WTC11 (cell line): ENCODE data around the gene NCAPH2. TPM values are rescaled to one million over a fixed set of nuclear protein-coding genes. Genes with fewer than 3 reads are reported as not detected.

Experiments used
- ATAC-seq: fragments of 200-7000 bp; cut with Tn5 transposase; 2 replicates; pipeline ENCODE4 v1.10.0; 2021; ENCODE audit warnings: mild to moderate bottlenecking, moderate library complexity
- CTCF ChIA-PET: fragments of 300-600 bp; sonication (Branson Sonifier 250); formaldehyde crosslinking; loops from one replicate; lab custom pipeline; 2021; ENCODE audit warnings: antibody characterized with exemption; lab: Charles Lee
- POLR2A ChIA-PET: fragments of 350-600 bp; sonication (Branson Sonifier 250); formaldehyde crosslinking; loops from one replicate; lab custom pipeline; 2021; ENCODE audit warnings: antibody characterized with exemption; lab: Charles Lee
- DNase-seq: peaks from one replicate; pipeline ENCODE4 v3.0.0; 2021; ENCODE audit warnings: low spot score
- H3K27ac Mint-ChIP-seq: 2 replicates; pipeline ENCODE4 v1.8.0; 2021; ENCODE audit warnings: mixed read lengths
- H3K27me3 Mint-ChIP-seq: 2 replicates; pipeline ENCODE4 v1.8.0; 2021; ENCODE audit warnings: low read depth, mild to moderate bottlenecking, moderate library complexity, mixed read lengths
- H3K36me3 Mint-ChIP-seq: 2 replicates; pipeline ENCODE4 v1.8.0; 2021; ENCODE audit warnings: mixed read lengths
- H3K4me1 Mint-ChIP-seq: 2 replicates; pipeline ENCODE4 v1.8.0; 2022; ENCODE audit warnings: mixed read lengths
- H3K4me3 Mint-ChIP-seq: 2 replicates; pipeline ENCODE4 v1.8.0; 2021; ENCODE audit warnings: mild to moderate bottlenecking, moderate library complexity, mixed read lengths
- H3K9me3 Mint-ChIP-seq: 2 replicates; pipeline ENCODE4 v1.8.0; 2021; ENCODE audit warnings: mixed read lengths
- ARID4B ChIP-seq: sonication (generic); formaldehyde crosslinking; IDR thresholded peaks from 2 replicates; pipeline ENCODE4 v1.8.0; 2023; ENCODE audit warnings: missing genetic modification reagents, mild to moderate bottlenecking, borderline replicate concordance
- ATF1 ChIP-seq: sonication (generic); formaldehyde crosslinking; IDR thresholded peaks from 2 replicates; pipeline ENCODE4 v1.8.1; 2023; ENCODE audit warnings: mild to moderate bottlenecking, moderate library complexity, missing genetic modification reagents
- CREB1 ChIP-seq: sonication (generic); formaldehyde crosslinking; IDR thresholded peaks from 2 replicates; pipeline ENCODE4 v1.8.0; 2023; ENCODE audit warnings: mild to moderate bottlenecking, missing genetic modification reagents
- E2F1 ChIP-seq: sonication (generic); formaldehyde crosslinking; IDR thresholded peaks from 2 replicates; pipeline ENCODE4 v1.8.0; 2022; ENCODE audit warnings: mild to moderate bottlenecking, missing genetic modification reagents
- ERG ChIP-seq: fragments of 250-450 bp; sonication (Bioruptor Pico); IDR thresholded peaks from 2 replicates; pipeline ENCODE4 v1.8.0; 2021; ENCODE audit warnings: mild to moderate bottlenecking
- FOXP1 ChIP-seq: sonication (generic); formaldehyde crosslinking; IDR thresholded peaks from 2 replicates; pipeline ENCODE4 v1.8.0; 2022; ENCODE audit warnings: missing genetic modification reagents, mild to moderate bottlenecking, moderate library complexity, borderline replicate concordance
- HMGXB4 ChIP-seq: sonication (generic); formaldehyde crosslinking; IDR thresholded peaks from 2 replicates; pipeline ENCODE4 v1.8.1; 2023; ENCODE audit warnings: mild to moderate bottlenecking, moderate library complexity, missing genetic modification reagents
- MAX ChIP-seq: sonication (generic); formaldehyde crosslinking; IDR thresholded peaks from 2 replicates; pipeline ENCODE4 v1.8.0; 2022; ENCODE audit warnings: mild to moderate bottlenecking, missing genetic modification reagents
- MYBL2 ChIP-seq: sonication (generic); formaldehyde crosslinking; IDR thresholded peaks from 2 replicates; pipeline ENCODE4 v1.8.1; 2023; ENCODE audit warnings: mild to moderate bottlenecking, moderate library complexity, missing genetic modification reagents
- SMAD3 ChIP-seq: sonication (generic); formaldehyde crosslinking; IDR thresholded peaks from 2 replicates; pipeline ENCODE4 v1.8.0; 2022; ENCODE audit warnings: missing genetic modification reagents, mild to moderate bottlenecking, borderline replicate concordance
- SMAD4 ChIP-seq: sonication (generic); formaldehyde crosslinking; IDR thresholded peaks from 2 replicates; pipeline ENCODE4 v1.8.0; 2022; ENCODE audit warnings: mild to moderate bottlenecking, missing genetic modification reagents
- ZNF138 ChIP-seq: sonication (generic); formaldehyde crosslinking; conservative IDR thresholded peaks from 2 replicates; pipeline ENCODE4 v1.8.1; 2022; ENCODE audit warnings: mild to moderate bottlenecking, moderate library complexity, missing genetic modification reagents
- ZNF219 ChIP-seq: sonication (generic); formaldehyde crosslinking; IDR thresholded peaks from 2 replicates; pipeline ENCODE4 v1.8.0; 2023; ENCODE audit warnings: missing genetic modification reagents, mild to moderate bottlenecking, borderline replicate concordance
- ZNF232 ChIP-seq: sonication (generic); formaldehyde crosslinking; IDR thresholded peaks from 2 replicates; pipeline ENCODE4 v1.8.0; 2022; ENCODE audit warnings: mild to moderate bottlenecking, missing genetic modification reagents
- ZNF263 ChIP-seq: sonication (generic); formaldehyde crosslinking; IDR thresholded peaks from 2 replicates; pipeline ENCODE4 v1.8.1; 2022; ENCODE audit warnings: low read depth, mild to moderate bottlenecking, moderate library complexity, missing genetic modification reagents
- ZNF423 ChIP-seq: fragments of 250-450 bp; sonication (Bioruptor Pico); IDR thresholded peaks from 2 replicates; pipeline ENCODE4 v2.1.2; 2022; ENCODE audit warnings: mild to moderate bottlenecking, moderate library complexity
- total RNA-seq: library from RNA; stranded (reverse); gene quantifications from 3 replicates; pipeline ENCODE4 v1.2.3, GENCODE V29; 2021

Gene NCAPH2
- total RNA-seq, 1 experiment from 2014 or later = 78.4 TPM

- peak; percentile 90; the same call in 1 of the 2 replicates for TF ChIP-seq ARID4B (CRISPR knock-in tag)
- peak; percentile 63; the same call in 1 of the 2 replicates for TF ChIP-seq CREB1
- TF ChIP-seq FOXP1 (CRISPR knock-in tag) = peak; percentile 74; the same call in 1 of the 2 replicates
- peak; percentile 47; the same call in 1 of the 2 replicates for TF ChIP-seq MAX (CRISPR knock-in tag)
- TF ChIP-seq ZNF423 (CRISPR knock-in tag) = no peak
- TF ChIP-seq SMAD3 (CRISPR knock-in tag) = 0 out of 2 replicates have a peak, but pooled peaks have one; percentile 43
- peak; percentile 76; the same call in 1 of the 2 replicates for TF ChIP-seq MYBL2 (CRISPR knock-in tag)
- TF ChIP-seq ATF1 (CRISPR knock-in tag) = peak; percentile 43; the same call in 1 of the 2 replicates
- TF ChIP-seq ZNF232 (CRISPR knock-in tag) = peak; percentile 71; the same call in 1 of the 2 replicates
- TF ChIP-seq ZNF219 (CRISPR knock-in tag) = no peak
- peak; percentile 61; the same call in 1 of the 2 replicates for TF ChIP-seq E2F1 (CRISPR knock-in tag)
- no peak for TF ChIP-seq ZNF263
These were observed at the start of gene NCAPH2 (continued) for GRCh38 chr22:50507991-50508884.

- TF ChIP-seq HMGXB4 (CRISPR knock-in tag) (no peak), ARID4B (CRISPR knock-in tag) (no peak), ERG (no peak), ZNF138 (CRISPR knock-in tag) (no peak), SMAD4 (no peak)
- TF ChIP-seq, all 79 proteins: peak for 0
- Mint-ChIP-seq H3K27me3 (no peaks in the 10 kb centered on the region; the same call in 1 of the 2 replicates), H3K9me3 (no peaks in the 10 kb centered on the region), H3K4me1 (no peaks in the 10 kb centered on the region), H3K27ac (no peak overlapping the region), H3K36me3 (peaks cover 42% of the 10 kb centered on the region), H3K4me3 (no peak overlapping the region)
- DNase-seq (no peak), ATAC-seq (no peak)
- POLR2A ChIA-PET = no interaction called here
- CTCF ChIA-PET = interaction anchor here (1.4 to 1.9 kb wide), 2 partner anchors 59 to 67 kb away, joined by 3 to 5 read pairs; partner anchors contain the start of gene SCO2
These were observed 49.0 kb upstream of the NCAPH2 start for GRCh38 chr22:50459016-50459415.
